Activated T-cell treated with anti-CD3 and anti-CD28 coated beads for 48 hours (primary cell): ENCODE data around the gene TMEM221.

Experiments used
- DNase-seq: peaks from one replicate; pipeline ENCODE4 v3.0.0-alpha.2; 2020; ENCODE audit warnings: low read depth

The TMEM221 gene

GRCh38 chr19:17473041-17473440 lies 24.6 kb upstream of the TMEM221 start:
- DNase-seq, result no peak

GRCh38 chr19:17471410-17472125 lies 23.1 kb upstream of the TMEM221 start:
- no peak for DNase-seq

- peak; percentile 90 for DNase-seq
Measured at GRCh38 chr19:17470068-17470841, 21.8 kb upstream of the TMEM221 start, which contains the start of gene SLC27A1. TSS of gene SLC27A1 (plus strand) at chr19:17470524. CDS start at chr19:17470541, 17 bp downstream.

GRCh38 chr19:17469481-17470067 lies 21.1 kb upstream of the TMEM221 start:
- DNase-seq, result peak; percentile 83

DNA sequence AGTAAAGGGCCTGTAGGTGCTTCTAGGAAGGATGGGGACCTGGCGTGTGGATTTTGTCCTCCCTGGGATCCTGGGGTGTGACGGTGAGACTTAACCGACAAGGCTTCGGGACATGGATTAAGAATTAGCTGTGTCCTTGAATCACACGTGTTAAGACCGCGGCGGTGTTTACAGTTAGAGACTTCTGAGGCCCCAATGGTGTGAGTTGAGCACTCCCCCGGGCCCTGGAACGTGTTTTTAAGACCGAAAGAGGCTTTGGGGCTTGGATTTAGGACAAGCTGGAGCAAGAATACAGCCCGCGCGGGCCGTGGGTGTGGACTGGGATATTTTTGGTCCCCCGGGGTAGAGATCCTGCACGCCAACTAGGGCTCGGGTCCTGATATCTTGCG lies 20.6 kb upstream of the TMEM221 start:
- no peak for DNase-seq

DNA sequence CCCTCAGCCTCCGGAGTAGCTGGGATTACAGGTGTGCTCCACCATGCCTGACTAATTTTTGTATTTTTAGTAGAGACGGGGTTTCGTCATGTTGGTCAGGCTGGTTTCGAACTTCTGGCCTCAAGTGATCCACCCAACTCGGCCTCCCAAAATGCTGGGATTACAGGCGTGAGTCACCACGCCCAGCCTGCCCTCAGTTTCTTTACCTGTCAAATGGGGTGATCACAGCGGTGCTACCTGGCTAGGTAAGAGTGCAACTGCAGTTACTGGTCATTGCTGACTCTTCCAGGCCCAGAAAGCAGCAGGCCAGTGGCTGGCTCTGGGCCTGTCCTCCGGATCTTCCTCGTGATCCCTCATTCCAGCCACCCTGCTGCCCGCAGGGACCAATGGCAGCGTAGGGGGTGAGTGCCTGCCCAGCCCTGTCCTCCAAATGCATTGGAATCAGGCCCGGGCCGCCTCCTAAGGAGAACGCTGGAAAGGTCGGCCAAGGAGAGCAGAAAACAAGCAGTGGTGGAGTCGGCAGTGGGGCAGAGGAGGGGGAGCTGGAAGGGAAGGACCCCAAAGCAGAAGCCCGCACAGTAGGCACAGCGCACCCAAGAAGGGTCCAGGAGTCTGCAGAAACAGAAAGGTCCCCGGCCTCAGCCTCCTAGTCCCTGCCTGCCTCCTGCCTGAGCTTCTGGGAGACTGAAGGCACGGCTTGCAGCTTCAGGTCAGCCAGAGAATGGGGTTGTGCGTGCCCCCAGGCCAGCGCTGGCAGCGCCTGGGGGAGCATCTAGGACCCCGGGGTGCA lies 20.0 kb upstream of the TMEM221 start:
- DNase-seq, result no peak

- no peak for DNase-seq
Measured at GRCh38 chr19:17467471-17468301, 19.2 kb upstream of the TMEM221 start.

GRCh38 chr19:17466487-17466850 lies 18.0 kb upstream of the TMEM221 start:
- no peak for DNase-seq

- DNase-seq, result no peak
Measured at GRCh38 chr19:17460372-17461230, 12.1 kb upstream of the TMEM221 start, which contains the start of gene NXNL1. TSS of gene NXNL1 (minus strand) at chr19:17460926. CDS start at chr19:17460869, 57 bp downstream.

- DNase-seq, result no peak
Measured at GRCh38 chr19:17458970-17459369, 10.5 kb upstream of the TMEM221 start.

DNA sequence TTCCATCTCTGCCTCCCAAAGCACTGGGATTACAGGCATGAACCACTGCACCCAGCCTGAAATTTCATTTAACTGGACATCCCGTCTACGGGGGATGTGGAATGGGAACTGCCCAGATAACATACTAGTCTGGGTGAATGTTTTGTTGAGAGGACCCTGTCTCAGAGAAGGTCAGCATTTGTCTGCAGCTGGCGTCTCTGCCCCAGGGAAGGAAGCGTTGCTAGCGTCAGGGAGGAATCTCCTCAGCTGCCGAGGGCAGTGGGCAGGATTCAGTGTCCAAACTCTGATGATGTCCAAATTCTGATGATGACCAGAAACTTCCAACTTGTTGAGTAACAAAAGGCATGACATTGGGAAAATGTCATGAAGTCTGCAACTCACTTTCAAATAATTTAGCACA lies 9.1 kb upstream of the TMEM221 start:
- no peak for DNase-seq

- DNase-seq, result no peak
Measured at GRCh38 chr19:17456127-17456526, 7.7 kb upstream of the TMEM221 start.

GRCh38 chr19:17455308-17456123 lies 7.0 kb upstream of the TMEM221 start:
- DNase-seq, result no peak

DNA sequence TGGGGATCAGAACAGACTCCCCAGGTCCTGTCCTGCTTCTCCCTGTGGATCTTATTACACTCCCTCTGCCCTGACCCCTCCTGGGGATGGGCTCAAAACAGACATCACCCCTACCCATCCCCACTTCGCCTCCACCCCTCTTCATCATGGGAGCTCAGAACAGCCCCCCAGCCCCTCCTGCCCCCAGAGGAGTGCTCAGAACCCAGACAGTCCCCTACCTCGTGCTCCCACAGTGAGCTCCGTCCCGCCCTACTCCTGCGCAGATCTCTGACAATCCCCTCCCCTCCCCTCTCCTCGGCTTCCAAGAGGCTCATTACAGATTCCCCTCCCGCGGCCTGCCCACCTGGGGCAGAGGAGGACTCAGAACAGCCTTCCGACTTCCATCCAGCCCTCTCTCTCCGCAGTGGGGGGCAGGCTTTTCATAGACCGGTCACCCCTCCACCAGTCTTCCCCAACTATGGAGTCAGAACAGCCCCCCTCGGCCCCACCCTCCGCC lies 6.2 kb upstream of the TMEM221 start:
- DNase-seq, result no peak

- DNase-seq, result no peak
Measured at GRCh38 chr19:17451820-17452219, 3.4 kb upstream of the TMEM221 start.

GRCh38 chr19:17450264-17451075 lies 2.0 kb upstream of the TMEM221 start:
- no peak for DNase-seq

DNA sequence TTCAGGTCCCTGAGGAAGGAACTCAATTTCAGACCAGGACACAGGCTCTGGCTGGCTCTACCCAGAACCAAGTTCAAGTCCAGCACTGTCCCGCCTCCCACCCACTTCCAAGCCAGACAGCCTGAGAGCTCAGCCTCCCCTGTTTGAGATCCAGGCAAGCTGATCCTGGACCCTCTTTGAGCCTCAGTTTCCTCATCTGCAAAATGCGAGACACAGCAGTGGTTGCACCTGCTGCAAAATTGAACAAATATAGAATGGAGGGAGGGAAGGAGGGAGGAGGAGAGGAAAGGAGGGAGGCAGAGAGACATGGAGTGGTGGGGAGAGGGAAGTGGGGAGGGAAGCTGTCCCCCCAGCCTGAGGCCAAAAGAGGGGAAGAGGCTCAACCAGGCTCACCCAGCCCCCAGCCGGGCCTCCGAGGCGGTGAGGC lies 751 bp downstream of the TMEM221 start:
- DNase-seq, result no peak

DNA sequence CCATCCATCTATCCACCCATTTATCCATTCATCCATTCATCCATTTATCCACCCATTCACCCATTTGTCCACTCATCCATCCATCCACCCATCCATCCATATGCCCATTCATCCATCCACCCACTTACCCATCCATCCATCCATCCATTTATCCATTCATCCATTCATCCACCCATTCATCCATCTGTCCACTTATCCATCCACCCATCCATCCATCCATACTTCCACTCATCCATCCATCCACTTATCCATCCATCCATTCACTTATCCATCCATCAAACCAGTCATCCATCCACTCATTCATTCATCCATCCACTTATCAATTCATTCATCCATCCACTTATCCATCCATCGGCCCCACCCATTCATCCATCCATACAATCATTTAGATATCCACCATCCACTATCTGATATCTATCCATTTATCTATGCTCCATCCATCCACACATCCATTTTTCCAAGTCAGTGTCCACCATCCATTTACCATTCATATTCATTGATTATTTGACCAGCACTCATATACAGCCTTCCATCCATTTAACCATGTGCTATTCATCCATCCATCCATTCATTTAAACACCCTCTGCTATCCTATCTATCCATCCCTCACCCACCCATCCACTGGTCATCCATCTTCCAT lies 2.8 kb downstream of the TMEM221 start:
- DNase-seq, result no peak
